Stimulated activated CD8-positive, alpha-beta memory T cell treated with anti-CD3 and anti-CD28 coated beads, Interleukin-12 subunit alpha, Interleukin-12 subunit beta, amount 100 ng/mL, for 24 hours (primary cell): ENCODE data around the gene LTO1.
A peak's percentile ranks its signal among the peaks of the same experiment; 100 is the strongest.

Experiments used
- DNase-seq: peaks from one replicate; pipeline ENCODE4 v3.0.0-alpha.2; 2020; ENCODE audit errors: extremely low read depth

LTO1 gene

GRCh38 chr11:69644962-69645675 is 30.0 kb downstream of the LTO1 start:
- no peak for DNase-seq

GRCh38 chr11:69644071-69644961 is 30.8 kb downstream of the LTO1 start:
- DNase-seq: no peak

GRCh38 chr11:69643646-69644045 is 31.5 kb downstream of the LTO1 start:
- DNase-seq: no peak

DNA sequence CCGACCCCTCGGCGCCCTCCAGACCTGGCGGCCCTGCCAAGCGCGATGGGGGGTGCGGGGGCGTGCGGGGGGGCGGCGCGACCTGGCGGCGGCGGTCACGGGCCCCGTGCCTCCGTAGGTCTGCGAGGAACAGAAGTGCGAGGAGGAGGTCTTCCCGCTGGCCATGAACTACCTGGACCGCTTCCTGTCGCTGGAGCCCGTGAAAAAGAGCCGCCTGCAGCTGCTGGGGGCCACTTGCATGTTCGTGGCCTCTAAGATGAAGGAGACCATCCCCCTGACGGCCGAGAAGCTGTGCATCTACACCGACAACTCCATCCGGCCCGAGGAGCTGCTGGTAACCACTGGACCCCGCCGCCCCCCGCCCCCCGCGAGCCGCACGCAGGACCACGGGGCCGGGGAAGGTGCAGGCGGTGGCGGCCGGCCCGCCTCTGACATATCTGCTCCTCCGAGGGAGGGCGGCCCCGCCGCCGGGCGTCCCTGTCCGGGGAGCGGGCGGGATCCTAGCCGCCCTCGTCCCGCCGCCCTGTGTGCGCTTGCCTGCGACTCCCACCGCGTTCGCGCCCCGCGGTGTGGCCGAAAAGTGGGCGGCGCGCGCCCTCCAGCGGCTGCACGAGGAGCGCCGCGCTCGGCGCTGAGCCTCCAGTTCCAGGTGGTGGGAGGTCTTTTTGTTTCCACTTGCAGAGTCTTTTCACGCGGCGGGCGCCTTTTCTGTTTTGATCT is 32.1 kb downstream of the LTO1 start:
- peak; percentile 49 for DNase-seq

GRCh38 chr11:69642549-69642912 is 32.6 kb downstream of the LTO1 start:
- DNase-seq: no peak

GRCh38 chr11:69641681-69642548 is 33.2 kb downstream of the LTO1 start:
- no peak for DNase-seq

DNA sequence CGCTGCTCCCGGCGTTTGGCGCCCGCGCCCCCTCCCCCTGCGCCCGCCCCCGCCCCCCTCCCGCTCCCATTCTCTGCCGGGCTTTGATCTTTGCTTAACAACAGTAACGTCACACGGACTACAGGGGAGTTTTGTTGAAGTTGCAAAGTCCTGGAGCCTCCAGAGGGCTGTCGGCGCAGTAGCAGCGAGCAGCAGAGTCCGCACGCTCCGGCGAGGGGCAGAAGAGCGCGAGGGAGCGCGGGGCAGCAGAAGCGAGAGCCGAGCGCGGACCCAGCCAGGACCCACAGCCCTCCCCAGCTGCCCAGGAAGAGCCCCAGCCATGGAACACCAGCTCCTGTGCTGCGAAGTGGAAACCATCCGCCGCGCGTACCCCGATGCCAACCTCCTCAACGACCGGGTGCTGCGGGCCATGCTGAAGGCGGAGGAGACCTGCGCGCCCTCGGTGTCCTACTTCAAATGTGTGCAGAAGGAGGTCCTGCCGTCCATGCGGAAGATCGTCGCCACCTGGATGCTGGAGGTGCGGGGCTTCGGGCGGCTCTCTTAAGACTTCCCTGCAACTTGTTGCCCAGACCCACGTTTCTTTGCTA is 34.1 kb downstream of the LTO1 start, which contains the start of gene CCND1:
Gene CCND1, plus strand, starts transcription at position 162 of the 587 bp plus-strand sequence. Its CDS starts 158 bp downstream, at position 320.
- DNase-seq: no peak

- DNase-seq: no peak
Observed at GRCh38 chr11:69640260-69640994, 34.7 kb downstream of the LTO1 start.

- DNase-seq: no peak
Observed at GRCh38 chr11:69639831-69640230, 35.3 kb downstream of the LTO1 start.

GRCh38 chr11:69638941-69639681 is 36.0 kb downstream of the LTO1 start:
- no peak for DNase-seq

DNA sequence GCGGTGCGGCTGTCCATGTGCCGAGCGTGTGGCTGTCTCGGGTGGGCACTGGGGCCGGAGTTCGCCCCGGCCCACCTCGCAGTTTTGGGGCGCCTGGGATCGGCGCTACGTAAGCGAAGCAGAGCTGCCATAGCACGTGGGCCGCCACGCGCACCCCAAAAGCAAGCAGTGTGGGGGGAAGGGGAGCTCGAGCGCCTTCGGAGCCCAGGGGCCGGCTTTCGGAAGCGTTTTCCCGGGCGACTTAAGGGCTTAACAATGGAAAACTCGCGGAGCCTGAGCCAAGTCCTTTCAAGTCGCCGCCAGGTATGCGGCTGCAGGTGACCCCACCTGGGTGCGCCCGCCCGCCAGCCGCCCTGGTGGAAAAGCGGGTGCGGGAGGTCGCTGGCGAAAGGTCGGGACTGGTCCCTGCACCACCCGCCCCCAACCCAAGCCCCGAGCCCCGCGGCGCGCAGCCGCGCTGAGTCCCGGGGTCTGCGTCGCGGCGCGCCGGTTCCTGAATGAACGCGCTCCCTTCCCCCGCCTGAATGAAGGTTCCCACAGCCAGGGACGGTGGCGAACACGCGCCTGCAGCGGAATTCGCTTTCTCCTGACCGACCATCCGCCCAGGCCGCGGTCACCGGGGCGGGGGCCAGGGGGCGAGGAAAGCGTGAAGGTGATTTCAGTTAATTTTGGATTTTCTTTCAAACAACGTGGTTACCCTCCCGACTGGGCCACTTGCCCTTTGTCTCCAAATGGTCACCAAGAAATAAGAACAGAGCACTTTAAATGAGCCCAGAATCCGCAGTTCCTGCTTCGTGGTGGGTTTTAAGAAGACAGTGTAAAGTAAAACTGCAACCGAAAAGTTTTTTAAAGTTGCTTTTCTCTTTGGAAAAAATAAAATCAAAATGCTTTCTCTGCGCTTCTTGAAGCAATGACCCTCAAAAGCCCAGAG is 36.9 kb downstream of the LTO1 start:
- DNase-seq: no peak

GRCh38 chr11:69637198-69637940 is 37.8 kb downstream of the LTO1 start:
- no peak for DNase-seq

DNA sequence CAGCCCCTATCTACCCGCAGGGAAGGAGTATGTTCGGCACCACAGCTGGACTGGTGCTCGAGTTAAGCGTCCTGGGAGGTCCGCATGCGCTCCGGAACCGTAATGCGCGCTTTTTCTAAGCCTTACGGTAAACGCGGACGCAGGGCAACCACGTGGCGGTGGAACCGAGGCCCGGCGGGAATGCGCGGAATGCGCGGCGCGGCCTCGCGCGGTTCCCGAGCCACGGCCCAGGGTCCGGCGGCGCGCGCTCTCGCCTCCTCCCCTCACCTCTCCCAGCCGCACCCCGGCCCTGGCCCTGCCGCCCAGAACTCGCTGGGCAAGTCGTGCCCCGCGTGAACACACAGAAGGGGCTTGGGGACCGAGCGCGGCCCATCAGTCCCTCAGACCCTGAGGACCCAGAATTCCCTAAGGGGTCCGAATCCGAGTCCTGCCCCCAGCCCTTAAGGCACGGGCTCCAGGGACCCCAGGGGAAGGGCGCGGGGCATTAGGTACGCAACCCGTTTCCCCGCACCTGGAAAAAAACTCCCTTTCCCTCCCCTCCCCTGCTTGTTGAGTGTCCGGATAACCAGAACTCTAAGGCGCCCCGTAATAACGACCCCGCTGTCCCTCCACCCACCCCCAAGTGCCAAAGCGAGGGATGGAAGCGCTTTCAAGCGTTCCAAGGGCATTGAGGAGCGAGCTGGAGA is 38.5 kb downstream of the LTO1 start:
- no peak for DNase-seq

GRCh38 chr11:69635804-69636511 is 39.2 kb downstream of the LTO1 start:
- DNase-seq: no peak

DNA sequence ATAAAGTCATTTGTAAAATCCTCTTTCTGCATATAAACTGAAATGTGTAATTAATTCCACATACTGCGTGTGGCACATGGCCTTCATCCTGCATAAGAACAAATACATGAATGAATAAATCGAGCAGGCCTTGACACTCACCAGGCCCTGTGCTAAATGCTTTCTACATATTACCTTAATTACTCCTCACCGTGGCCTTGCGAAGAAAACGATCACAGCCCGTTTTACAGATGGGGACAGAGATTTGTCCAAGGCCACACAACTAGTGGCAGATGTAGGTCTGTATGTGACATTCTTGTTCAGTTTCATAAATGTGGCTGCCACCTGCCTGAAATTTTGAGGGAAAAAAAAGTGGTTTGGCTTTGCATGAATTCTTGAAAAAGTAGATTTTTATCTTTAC is 40.0 kb downstream of the LTO1 start:
- no peak for DNase-seq

- no peak for DNase-seq
Observed at GRCh38 chr11:69634590-69634989, 40.6 kb downstream of the LTO1 start.

GRCh38 chr11:69634069-69634468 is 41.1 kb downstream of the LTO1 start:
- DNase-seq: no peak
